ENCODE data around the gene PACS2. TPM values are rescaled to one million over a fixed set of nuclear protein-coding genes. Genes with fewer than 3 reads are reported as not detected.

PACS2 gene
- total and polyA plus RNA-seq, 2 of the 8 experiments (the other 6 are each of a cell fraction or from before 2014, with no cell fraction given): 38.0 to 62.8 TPM

GRCh38 chr14:105385322-105385637 is 70.7 kb downstream of the PACS2 start:
- H3K4me2 ChIP-seq (ENCODE audit: insufficient read depth in 1 of 2, low read depth in 2 of 2, low read length in 2 of 2): no peak overlapping the region
- no peak overlapping the region for H3K4ac ChIP-seq (replicated peaks; ENCODE audit: insufficient read length, low read depth, low read length)
- peaks cover 3 to 30% (median 10%) of the 10 kb centered on the region in 4 experiments; a peak in 5 of 8 replicates for H3K36me3 ChIP-seq (ENCODE audit: control insufficient read depth in 2 of 4, insufficient read depth in 4 of 4, low read length in 3 of 4)

More at GRCh38 chr14:105385322-105385637, 70.7 kb downstream of the PACS2 start:
- Histone ChIP-seq H3K79me1 (ENCODE audit: low read depth, low read length) (no peaks in the 10 kb centered on the region), H4K8ac (ENCODE audit: extremely low read depth, insufficient read depth, low read length) (no peak overlapping the region), H3K9me3 (ENCODE audit: insufficient read depth in 2 of 2, low read depth in 1 of 2, low read length in 1 of 2) (no peaks in the 10 kb centered on the region), H2BK20ac (ENCODE audit: low read length) (no peak overlapping the region), H4K91ac (replicated peaks; ENCODE audit: insufficient read length, low read length) (no peak overlapping the region), H3K14ac (ENCODE audit: insufficient read length) (no peak overlapping the region), H3K27ac (ENCODE audit: low read depth, low read length) (no peak overlapping the region), H2BK12ac (ENCODE audit: low read depth, low read length) (no peak overlapping the region), H3K9ac (replicated peaks in 1 of 4; ENCODE audit: extremely low read depth in 1 of 4, low read depth in 3 of 4, low read length in 3 of 4) (no peak overlapping the region), H2BK15ac (ENCODE audit: low read length) (no peak overlapping the region), H4K5ac (ENCODE audit: insufficient read length, low read depth, low read length) (no peak overlapping the region), H3K18ac (ENCODE audit: extremely low read depth, low read length) (no peak overlapping the region), H3K23ac (ENCODE audit: insufficient read length) (no peak overlapping the region), H2BK120ac (replicated peaks; ENCODE audit: low read depth, low read length) (no peak overlapping the region), H3K56ac (replicated peaks; ENCODE audit: insufficient read length, low read depth, low read length) (no peak overlapping the region), H4K20me1 (replicated peaks in 1 of 2; ENCODE audit: control insufficient read depth in 1 of 2, insufficient read depth in 2 of 2, low read length in 2 of 2) (peaks cover 0 to 11% of the 10 kb centered on the region in 2 experiments), H2BK5ac (ENCODE audit: low read depth, low read length) (no peak overlapping the region), H3K23me2 (ENCODE audit: low read depth, low read length) (no peaks in the 10 kb centered on the region), H3K4me1 (replicated peaks in 1 of 4; ENCODE audit: control insufficient read depth in 3 of 4, insufficient read depth in 4 of 4, low read length in 3 of 4) (no peaks in the 10 kb centered on the region), H2AK5ac (ENCODE audit: low read depth, low read length) (no peak overlapping the region), H3K79me2 (ENCODE audit: control insufficient read depth in 1 of 2, insufficient read depth in 2 of 2, low read length in 2 of 2) (no peaks in the 10 kb centered on the region), H3K27me3 (replicated peaks in 1 of 4; ENCODE audit: control insufficient read depth in 3 of 4, extremely low read depth in 1 of 4, insufficient read depth in 3 of 4, low read length in 3 of 4) (no peaks in the 10 kb centered on the region), H2AFZ (ENCODE audit: low read length) (no peak overlapping the region), H3K4me3 (ENCODE audit: extremely low read depth in 1 of 4, insufficient read depth in 2 of 4, low read depth in 3 of 4, low read length in 4 of 4) (no peak overlapping the region)
- no peak for TF ChIP-seq CREB1 (IDR thresholded peaks at IDR 0.05)
- TF ChIP-seq JUN (IDR thresholded peaks at IDR 0.05; ENCODE audit: low read depth, low read length): no peak
- TF ChIP-seq SRF (IDR thresholded peaks at IDR 0.05; ENCODE audit: low read depth, low read length): no peak
- no peak for TF ChIP-seq RXRA (IDR thresholded peaks at IDR 0.05; ENCODE audit: insufficient read depth, low read depth, low read length)
- TF ChIP-seq TCF12 (IDR thresholded peaks at IDR 0.05; ENCODE audit: low read depth, low read length): no peak
- no peak for TF ChIP-seq TBP (IDR thresholded peaks at IDR 0.05; ENCODE audit: low read depth, low read length)
- no peak for TF ChIP-seq TAF1 (IDR thresholded peaks at IDR 0.05; ENCODE audit: low read depth, low read length)
- TF ChIP-seq SAP30 (IDR thresholded peaks at IDR 0.05; ENCODE audit: insufficient read depth, insufficient replicate concordance, low read length): no peak
- TF ChIP-seq CHD1 (IDR thresholded peaks at IDR 0.05; ENCODE audit: low read depth, low read length): no peak
- no peak for TF ChIP-seq CEBPB (IDR thresholded peaks at IDR 0.05; ENCODE audit: low read depth, low read length)
- TF ChIP-seq NANOG (IDR thresholded peaks at IDR 0.05; ENCODE audit: insufficient read depth, low read depth, low read length, poor library complexity, severe bottlenecking): no peak
- TF ChIP-seq BACH1 (IDR thresholded peaks at IDR 0.05; ENCODE audit: low read length): no peak
- no peak for TF ChIP-seq CHD2 (IDR thresholded peaks at IDR 0.05; ENCODE audit: low read length)
- WGBS, 2 experiments (ENCODE audit: extremely low coverage in 1 of 2, insufficient coverage in 1 of 2, insufficient read length in 1 of 2, insufficient replicate concordance in 2 of 2, low coverage in 1 of 2, low lambda C conversion rate in 2 of 2, missing lambda C conversion rate in 1 of 2): 91% methylated on average over 19 of the region's 19 CpGs; no CpG with 5 or more reads in 1 of the 2 experiments
- CTCF ChIA-PET (ENCODE audit: partially characterized antibody): interaction anchor here (1.2 to 1.5 kb wide), 5 partner anchors 9 to 180 kb away, joined by 3 to 4 read pairs (median 3); no protein-coding TSS in a partner anchor
- FAIRE-seq: no peak
- no peak for DNase-seq (ENCODE audit: low read depth in 1 of 2, low spot score in 2 of 2)
- POLR2A ChIA-PET (ENCODE audit: partially characterized antibody): interaction anchor here (0.9 kb wide), 1 partner anchor 10 kb away, joined by 5 read pairs; no protein-coding TSS in a partner anchor

All from H1 (cell line).